ENCODE measurements around the gene PRRG2.

The PRRG2 gene

DNA sequence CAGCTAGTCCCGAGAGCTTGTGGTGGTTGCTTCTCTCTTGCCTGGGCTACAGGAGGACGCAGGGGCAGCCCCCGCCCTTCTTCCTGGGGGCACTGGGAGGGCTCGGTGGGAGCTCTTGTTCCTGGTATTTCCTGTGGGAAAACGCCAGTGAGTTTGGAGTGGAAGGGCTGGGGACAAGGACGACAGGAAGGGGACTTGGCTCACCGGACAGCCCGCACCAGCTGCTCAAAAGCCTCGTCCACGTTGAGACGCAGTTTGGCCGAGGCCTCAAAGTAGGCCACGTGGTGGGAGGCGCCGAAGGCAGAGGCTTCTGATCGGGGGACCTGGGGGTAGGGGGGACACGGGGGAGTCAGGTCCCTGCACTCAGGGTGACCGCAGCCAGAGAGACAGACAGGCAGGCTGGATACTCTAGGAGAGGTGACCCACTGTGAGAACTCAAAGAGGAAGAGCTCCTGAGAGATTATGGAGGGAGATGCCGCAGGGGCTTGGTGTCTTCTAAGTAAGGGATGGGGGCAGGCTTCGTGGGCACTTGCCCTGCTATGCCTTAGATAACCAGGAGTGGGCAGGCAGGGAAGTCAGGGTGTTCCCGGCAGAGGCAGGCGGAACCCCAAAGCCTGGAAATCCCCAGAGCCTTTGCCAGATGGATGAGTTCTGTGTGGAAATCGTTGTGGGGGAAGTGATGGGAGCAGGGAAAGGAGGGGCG, 54.6 kb downstream of the PRRG2 start:
- TF ChIP-seq, protein P1, sequence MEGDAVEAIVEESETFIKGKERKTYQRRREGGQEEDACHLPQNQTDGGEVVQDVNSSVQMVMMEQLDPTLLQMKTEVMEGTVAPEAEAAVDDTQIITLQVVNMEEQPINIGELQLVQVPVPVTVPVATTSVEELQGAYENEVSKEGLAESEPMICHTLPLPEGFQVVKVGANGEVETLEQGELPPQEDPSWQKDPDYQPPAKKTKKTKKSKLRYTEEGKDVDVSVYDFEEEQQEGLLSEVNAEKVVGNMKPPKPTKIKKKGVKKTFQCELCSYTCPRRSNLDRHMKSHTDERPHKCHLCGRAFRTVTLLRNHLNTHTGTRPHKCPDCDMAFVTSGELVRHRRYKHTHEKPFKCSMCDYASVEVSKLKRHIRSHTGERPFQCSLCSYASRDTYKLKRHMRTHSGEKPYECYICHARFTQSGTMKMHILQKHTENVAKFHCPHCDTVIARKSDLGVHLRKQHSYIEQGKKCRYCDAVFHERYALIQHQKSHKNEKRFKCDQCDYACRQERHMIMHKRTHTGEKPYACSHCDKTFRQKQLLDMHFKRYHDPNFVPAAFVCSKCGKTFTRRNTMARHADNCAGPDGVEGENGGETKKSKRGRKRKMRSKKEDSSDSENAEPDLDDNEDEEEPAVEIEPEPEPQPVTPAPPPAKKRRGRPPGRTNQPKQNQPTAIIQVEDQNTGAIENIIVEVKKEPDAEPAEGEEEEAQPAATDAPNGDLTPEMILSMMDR (conservative IDR thresholded peaks at IDR 0.05; ENCODE audit: low read depth, low read length): peak; percentile 21
- no peak overlapping the region for H3K4me3 ChIP-seq (ENCODE audit: low read length)
- DNase-seq (ENCODE audit: low read depth): no peak

GRCh38 chr19:49636233-49636932, 55.3 kb downstream of the PRRG2 start:
- no peak overlapping the region for H3K4me3 ChIP-seq (ENCODE audit: low read length)
- TF ChIP-seq, protein P1 (conservative IDR thresholded peaks at IDR 0.05; ENCODE audit: low read depth, low read length): no peak
- no peak for DNase-seq (ENCODE audit: low read depth)

GRCh38 chr19:49637821-49638738, 57.0 kb downstream of the PRRG2 start:
- TF ChIP-seq, protein P1 (conservative IDR thresholded peaks at IDR 0.05; ENCODE audit: low read depth, low read length): no peak
- DNase-seq (ENCODE audit: low read depth): no peak
- H3K4me3 ChIP-seq (ENCODE audit: low read length): peak overlapping the region; percentile 14

DNA sequence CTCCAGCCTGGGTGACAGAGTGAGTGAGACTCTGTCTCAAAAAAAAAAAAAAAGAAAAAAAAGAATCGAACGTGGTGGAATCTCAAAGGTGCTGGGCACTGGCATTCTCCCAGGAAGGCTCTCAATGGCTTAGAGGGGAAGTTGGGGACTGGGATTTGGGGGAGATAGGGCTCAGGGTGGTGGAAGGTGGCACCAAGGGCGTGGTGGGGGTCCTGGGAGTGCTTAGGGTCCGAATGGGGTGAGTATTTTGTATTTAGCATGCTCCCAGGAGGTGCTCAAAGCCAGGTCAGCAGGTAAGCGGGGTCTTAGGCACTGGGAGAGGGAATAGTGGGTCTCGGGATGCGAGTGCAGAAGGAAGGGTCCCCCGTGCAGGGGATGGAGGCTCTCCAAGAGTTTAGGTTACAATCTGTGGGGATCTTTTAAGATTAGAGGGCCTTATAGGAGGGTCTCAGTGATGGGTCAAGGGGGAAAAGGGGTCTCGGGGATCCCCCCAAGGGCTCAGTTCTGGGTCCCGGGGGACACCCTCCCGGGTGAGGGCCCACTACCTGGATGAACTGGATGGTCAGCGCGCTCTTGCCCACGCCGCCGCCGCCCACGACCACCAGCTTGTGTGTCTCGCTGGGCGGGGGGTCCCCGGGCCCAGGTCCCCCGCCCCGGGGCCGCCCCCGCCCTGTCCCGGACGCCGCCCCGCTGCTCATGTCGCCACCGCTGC, 58.4 kb downstream of the PRRG2 start:
- TF ChIP-seq, protein P1 (conservative IDR thresholded peaks at IDR 0.05; ENCODE audit: low read depth, low read length): no peak
- peak overlapping the region; percentile 63 for H3K4me3 ChIP-seq (ENCODE audit: low read length)
- DNase-seq (ENCODE audit: low read depth): no peak

DNA sequence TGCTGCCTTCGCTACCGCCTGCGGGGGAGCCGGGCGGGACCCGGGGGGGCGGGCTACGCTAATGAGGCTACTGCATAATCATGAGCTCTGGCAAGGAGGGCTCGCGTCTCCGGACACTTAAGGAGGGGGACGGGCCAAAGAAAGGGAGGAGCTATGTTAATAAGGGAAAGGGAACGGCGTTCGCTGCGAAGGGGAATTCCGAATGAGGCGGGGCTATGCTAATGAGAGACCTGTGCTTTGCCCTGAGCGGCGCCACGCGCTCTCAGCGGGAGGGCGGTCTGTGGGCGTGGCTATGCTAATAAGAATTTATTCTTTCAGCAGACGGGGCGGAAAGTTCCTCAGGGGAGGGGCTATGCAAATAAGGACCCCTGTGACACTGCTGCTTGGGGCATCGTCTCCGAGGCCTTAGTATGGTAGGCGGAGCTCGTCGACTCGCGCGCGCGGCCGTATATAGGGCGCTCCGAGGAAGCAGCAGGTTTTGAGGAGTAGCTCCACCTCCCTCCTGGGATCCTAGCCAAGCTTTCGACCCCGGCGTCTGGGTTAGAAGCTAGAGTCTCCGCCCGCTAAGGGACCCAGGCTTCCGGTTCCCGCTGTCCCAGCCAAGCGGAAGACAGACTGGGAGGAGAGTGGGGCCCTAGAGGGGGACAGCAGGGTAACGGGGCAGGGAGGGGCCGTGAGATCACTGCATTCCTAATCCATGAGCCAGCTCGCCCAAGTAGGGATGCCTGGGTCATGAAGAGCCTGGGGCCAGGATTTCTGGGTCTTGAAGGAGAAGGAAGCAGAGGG, 59.2 kb downstream of the PRRG2 start, which contains the start of gene RRAS:
TSS of gene RRAS (minus strand) at position 31 of the 786 bp plus-strand sequence. CDS start 45 bp downstream, outside the sequence.
- peak; percentile 99 for DNase-seq (ENCODE audit: low read depth)
- TF ChIP-seq, protein P1 (conservative IDR thresholded peaks at IDR 0.05; ENCODE audit: low read depth, low read length): no peak
- H3K4me3 ChIP-seq (ENCODE audit: low read length): peak within 1 kb of the TSS; percentile 63
